K562 (cell line): ENCODE results near the gene YY1AP1. TPM values are rescaled to one million over a fixed set of nuclear protein-coding genes. Genes with fewer than 3 reads are reported as not detected.

Experiments used
- ATAC-seq: fragments of 200-7000 bp; cut with Tn5 transposase; 3 replicates; pipeline ENCODE4 v1.9.1; 2020; ENCODE audit warnings: moderate library complexity
- BruUV-seq: library from RNA; stranded (reverse); fragments of 400-500 nt; replicated peaks from 2 replicates; lab custom pipeline; 2021; lab: Mats Ljungman, UMichigan
- CTCF ChIA-PET: fragments of 300-600 bp; formaldehyde crosslinking; extraction: SDS; loops from one replicate; lab custom pipeline; 2021; ENCODE audit warnings: low intra/inter-chr PET ratio; lab: Yijun Ruan, JAX
- POLR2A ChIA-PET: fragments of 300-600, 350-650 bp; sonication (Branson Sonifier 250); formaldehyde crosslinking; extraction: SDS; loops from one replicate; lab custom pipeline; 2021; ENCODE audit warnings: antibody characterized with exemption, inconsistent platforms; lab: Yijun Ruan, JAX
- DNase-seq, 4 experiments: peaks; one replicate each; pipeline versions ENCODE4 v3.0.0 to v3.0.0-alpha.2; 2011 to 2018; ENCODE audit warnings: low spot score in 3 of 4, mixed read lengths in 3 of 4; ENCODE audit errors: extremely low read depth in 1 of 4
- FAIRE-seq: peaks from 2 replicates; lab custom pipeline; 2011; peaks lifted over from hg19 to GRCh38; lab: Jason Lieb, UNC
- H2AFZ ChIP-seq: 2 replicates; pipeline ENCODE4 v1.6.0; 2011; ENCODE audit warnings: low read depth, low read length, control low read depth, inconsistent platforms
- H3K27ac ChIP-seq: fragments of 200-600 bp; 3 replicates; pipeline ENCODE4 v1.8.0; 2011; ENCODE audit warnings: low read depth, mild to moderate bottlenecking, control low read depth, inconsistent platforms, low read length, moderate library complexity, mixed read lengths; ENCODE audit errors: extremely low read depth
- H3K27me3 ChIP-seq, 2 experiments: fragments of 300-600 bp in 1 of 2; 2 replicates in 1 of 2; 3 replicates in 1 of 2; pipeline versions ENCODE4 v1.6.0 to v1.8.0; 2011; ENCODE audit warnings: inconsistent platforms in 2 of 2, low read length in 2 of 2, mild to moderate bottlenecking in 1 of 2, mixed read lengths in 1 of 2, moderate library complexity in 1 of 2; ENCODE audit not compliant: control insufficient read depth in 2 of 2, insufficient read depth in 2 of 2
- H3K36me3 ChIP-seq: fragments of 300-600 bp; 3 replicates; pipeline ENCODE4 v1.8.0; 2011; ENCODE audit warnings: mild to moderate bottlenecking, low read length, inconsistent platforms; ENCODE audit not compliant: control insufficient read depth, insufficient read depth
- H3K4me1 ChIP-seq, 2 experiments: fragments of 200-600 bp in 1 of 2; replicated peaks in 1 of 2; 2 replicates in 1 of 2; 3 replicates in 1 of 2; pipeline versions ENCODE4 v1.5.1 to v1.8.0; 2011; ENCODE audit warnings: inconsistent platforms in 2 of 2, low read length in 2 of 2, mild to moderate bottlenecking in 1 of 2, mixed read lengths in 1 of 2, moderate library complexity in 1 of 2; ENCODE audit not compliant: control insufficient read depth in 2 of 2, insufficient read depth in 2 of 2
- H3K4me2 ChIP-seq: 2 replicates; pipeline ENCODE4 v1.6.1; 2011; ENCODE audit warnings: low read length, control low read depth, inconsistent platforms, mixed read lengths; ENCODE audit not compliant: insufficient read depth
- H3K4me3 ChIP-seq: fragments of 200-600 bp; sonication (generic), shearing (Covaris generic); 2 replicates; pipeline ENCODE4 v1.5.1; 2016; ENCODE audit warnings: control low read depth, inconsistent platforms
- H3K79me2 ChIP-seq: fragments of 200-600 bp; 3 replicates; pipeline ENCODE4 v1.8.0; 2011; ENCODE audit warnings: low read length, inconsistent platforms; ENCODE audit not compliant: control insufficient read depth, insufficient read depth
- H3K9ac ChIP-seq, 2 experiments: 2 replicates each; pipeline versions ENCODE4 v1.6.0 to v1.6.1; 2011; ENCODE audit warnings: low read depth in 2 of 2, low read length in 2 of 2, control low read depth in 1 of 2, inconsistent platforms in 1 of 2, mild to moderate bottlenecking in 1 of 2, mixed read lengths in 1 of 2; ENCODE audit not compliant: insufficient read depth in 1 of 2
- H3K9me1 ChIP-seq: one replicate; pipeline ENCODE4 v1.6.0; 2011; ENCODE audit warnings: inconsistent platforms, mild to moderate bottlenecking, low read length, moderate library complexity; ENCODE audit not compliant: control insufficient read depth, insufficient read depth
- H3K9me3 ChIP-seq: replicated peaks from 2 replicates; pipeline ENCODE4 v1.5.1; 2011; ENCODE audit warnings: low read depth, low read length, inconsistent platforms; ENCODE audit not compliant: control insufficient read depth, insufficient read depth
- H4K20me1 ChIP-seq: replicated peaks from 2 replicates; pipeline ENCODE4 v1.6.1; 2011; ENCODE audit warnings: low read length, inconsistent platforms, mixed read lengths; ENCODE audit not compliant: control insufficient read depth, insufficient read depth
- ATF7 ChIP-seq: fragments of 450-650 bp; IDR thresholded peaks from 2 replicates; pipeline ENCODE4 v1.7.1; 2014; ENCODE audit warnings: mild to moderate bottlenecking, moderate library complexity
- BRD4 ChIP-seq: fragments of 200-600 bp; sonication (generic); IDR thresholded peaks from 2 replicates; pipeline ENCODE4 v1.6.1; 2017; ENCODE audit warnings: inconsistent platforms
- CTBP1 ChIP-seq: fragments of 450-650 bp; IDR thresholded peaks from 2 replicates; pipeline ENCODE4 v1.6.1; 2016; ENCODE audit warnings: borderline replicate concordance
- HDAC6 ChIP-seq: IDR thresholded peaks from 2 replicates; pipeline ENCODE4 v1.6.1; 2012; ENCODE audit warnings: low read depth, mild to moderate bottlenecking, control low read depth, inconsistent platforms, low read length, moderate library complexity
- JUN ChIP-seq, 2 experiments: sonication (generic) in 1 of 2; formaldehyde crosslinking in 1 of 2; IDR thresholded peaks; 2 replicates each; pipeline versions ENCODE4 v1.6.1 to v1.8.0; 2012 to 2022; ENCODE audit warnings: borderline replicate concordance in 2 of 2, mild to moderate bottlenecking in 2 of 2, improper control_type of control experiment in 1 of 2, low read depth in 1 of 2, low read length in 1 of 2, missing genetic modification reagents in 1 of 2
- JUND ChIP-seq, 2 experiments: IDR thresholded peaks; 2 replicates in 1 of 2; 3 replicates in 1 of 2; pipeline ENCODE4 v1.6.1; 2011; ENCODE audit warnings: borderline replicate concordance in 2 of 2, low read depth in 2 of 2, low read length in 2 of 2, improper control_type of control experiment in 1 of 2, missing biosample characterization in 1 of 2, missing genetic modification characterization in 1 of 2, missing genetic modification reagents in 1 of 2
- NFYB ChIP-seq: IDR thresholded peaks from 2 replicates; pipeline ENCODE4 v1.6.1; 2011; ENCODE audit warnings: mild to moderate bottlenecking, moderate library complexity; ENCODE audit not compliant: insufficient read length; ENCODE audit errors: extremely low read depth
- SMAD2 ChIP-seq: fragments of 150-350 bp; IDR thresholded peaks from 2 replicates; pipeline ENCODE4 v1.6.1; 2014; ENCODE audit warnings: low read depth, mild to moderate bottlenecking, low read length
- SMARCE1 ChIP-seq: fragments of 450-650 bp; IDR thresholded peaks from 2 replicates; pipeline ENCODE4 v1.7.1; 2016; ENCODE audit warnings: mild to moderate bottlenecking
- ZNF41 ChIP-seq: fragments of 250-450 bp; sonication (Bioruptor Pico); conservative IDR thresholded peaks from 2 replicates; pipeline ENCODE4 v1.4.0; 2020; ENCODE audit warnings: mild to moderate bottlenecking
- WGBS: fragments of 100-300 bp; shearing (Covaris generic); methylation state at CpG from one replicate; pipeline ENCODE4 v1.1.6; 2016; ENCODE audit warnings: low coverage, mixed read lengths; ENCODE audit not compliant: insufficient coverage; ENCODE audit errors: missing lambda C conversion rate; 5-methylcytosine and 5-hydroxymethylcytosine counted together
- in situ Hi-C: fragments of 300-500 bp; cut with MboI; formaldehyde crosslinking; loops from 4 replicates; pipeline ENCODE4 v1.15.0; 2018; ENCODE audit warnings: inconsistent platforms, mixed read lengths
- intact Hi-C: fragments of 100-400 bp; cut with micrococcal nuclease; formaldehyde crosslinking; loops from 2 replicates; pipeline ENCODE4 v1.14.2; 2022
- polyA plus RNA-seq, 8 experiments: library from polyadenylated mRNA; depleted of rRNA in 4 of 8; stranded (reverse) in 5 of 8; unstranded in 3 of 8; fragments of >200 nt; fragmentation: Nextera tagmentation in 2 of 8; fragmentation: Illumina TruSeq in 1 of 8; extraction: Ambion mirVana in 2 of 8; extraction: Trizol in 1 of 8; gene quantifications; 2 replicates each; pipeline versions ENCODE4 v1.2.1 to v1.2.3, GENCODE V29; 2011 to 2014; ENCODE audit warnings: inconsistent platforms in 1 of 8, missing spikeins in 1 of 8
- total RNA-seq, 7 experiments: library from RNA; depleted of rRNA in 6 of 7; stranded (reverse); fragments of >200 nt in 6 of 7; fragmentation: Illumina TruSeq in 2 of 7; extraction: Trizol in 2 of 7; gene quantifications; 2 replicates each; pipeline versions ENCODE4 v1.2.1 to v1.2.3, GENCODE V29; 2011 to 2021; ENCODE audit warnings: low replicate concordance in 1 of 7
- TF ChIP-seq, protein P1 (sequence below): fragments of 200-800 bp; sonication (Bioruptor generic); IDR thresholded peaks from 2 replicates; pipeline ENCODE4 v1.6.1; 2017; ENCODE audit warnings: missing genetic modification characterization, missing compliant biosample characterization
- TF ChIP-seq, protein P2 (sequence below), 2 experiments: fragments of 450-650 bp in 1 of 2; sonication (generic) in 1 of 2; formaldehyde crosslinking in 1 of 2; IDR thresholded peaks in 1 of 2; conservative IDR thresholded peaks in 1 of 2; 2 replicates each; pipeline versions ENCODE4 v1.6.1 to v1.8.1; 2016 to 2023; ENCODE audit warnings: mild to moderate bottlenecking in 2 of 2, moderate library complexity in 2 of 2, inconsistent platforms in 1 of 2, missing genetic modification reagents in 1 of 2

YY1AP1 gene
- total and polyA plus RNA-seq, 9 of the 15 experiments (the other 6 are each of a cell fraction or from before 2014, with no cell fraction given): 18.4 to 90.7 (median 42.9) TPM

DNA sequence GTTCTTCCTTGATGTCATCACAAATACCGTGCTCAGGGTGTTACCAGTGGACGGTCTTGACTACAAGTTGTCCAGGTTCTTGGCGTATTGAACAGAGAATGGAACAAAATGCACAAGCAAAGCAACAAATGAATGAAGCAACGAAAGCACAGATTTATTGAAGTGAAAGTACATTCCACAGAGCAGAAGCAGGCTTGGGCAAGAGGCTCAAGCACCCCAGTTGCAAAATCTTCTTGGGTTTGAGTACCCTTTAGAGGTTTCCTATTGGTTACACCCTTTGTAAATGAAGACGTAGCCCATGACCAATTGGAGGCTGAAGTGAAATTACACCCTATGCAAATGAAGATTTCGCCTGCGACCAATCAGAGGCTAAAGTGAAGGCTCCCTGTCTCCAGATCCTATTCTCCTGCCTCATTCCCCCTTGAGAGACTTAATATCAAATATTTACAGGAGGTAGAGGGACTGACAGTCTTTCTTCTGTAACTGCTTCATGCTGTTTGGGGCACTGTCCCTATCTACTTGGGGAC, 38.3 kb downstream of the YY1AP1 start:
- no peak overlapping the region for H3K9ac ChIP-seq
- peak; percentile 58 for ATAC-seq
- ChIA-PET CTCF (no interaction called here), POLR2A (no interaction called here)
- H3K4me1 ChIP-seq: no peaks in the 10 kb centered on the region; a peak in 2 of 5 replicates
- intact Hi-C loops (no loop called here), in situ Hi-C loops (no loop called here)
- H3K9me1 ChIP-seq: no peaks in the 10 kb centered on the region
- H3K27me3 ChIP-seq: peaks cover 2 to 7% of the 10 kb centered on the region in 2 experiments; a peak in 3 of 5 replicates
- no peak for FAIRE-seq
- no peak for DNase-seq
- no peaks in the 10 kb centered on the region for H4K20me1 ChIP-seq
- H3K79me2 ChIP-seq: no peaks in the 10 kb centered on the region
- no peaks in the 10 kb centered on the region for H3K36me3 ChIP-seq
- TF ChIP-seq NFYB: peak; percentile 13
- TF ChIP-seq, protein P1, sequence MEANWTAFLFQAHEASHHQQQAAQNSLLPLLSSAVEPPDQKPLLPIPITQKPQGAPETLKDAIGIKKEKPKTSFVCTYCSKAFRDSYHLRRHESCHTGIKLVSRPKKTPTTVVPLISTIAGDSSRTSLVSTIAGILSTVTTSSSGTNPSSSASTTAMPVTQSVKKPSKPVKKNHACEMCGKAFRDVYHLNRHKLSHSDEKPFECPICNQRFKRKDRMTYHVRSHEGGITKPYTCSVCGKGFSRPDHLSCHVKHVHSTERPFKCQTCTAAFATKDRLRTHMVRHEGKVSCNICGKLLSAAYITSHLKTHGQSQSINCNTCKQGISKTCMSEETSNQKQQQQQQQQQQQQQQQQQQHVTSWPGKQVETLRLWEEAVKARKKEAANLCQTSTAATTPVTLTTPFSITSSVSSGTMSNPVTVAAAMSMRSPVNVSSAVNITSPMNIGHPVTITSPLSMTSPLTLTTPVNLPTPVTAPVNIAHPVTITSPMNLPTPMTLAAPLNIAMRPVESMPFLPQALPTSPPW: no peak
- BruUV-seq: no TSS peak
- no peaks in the 10 kb centered on the region; the same call in 1 of the 2 replicates for H3K9me3 ChIP-seq
- H3K4me2 ChIP-seq: no peak overlapping the region
- 15% methylated on average over 7 of the region's 7 CpGs for WGBS
- no peak overlapping the region for H2AFZ ChIP-seq
- no peak overlapping the region for H3K27ac ChIP-seq
- no peak overlapping the region for H3K4me3 ChIP-seq

DNA sequence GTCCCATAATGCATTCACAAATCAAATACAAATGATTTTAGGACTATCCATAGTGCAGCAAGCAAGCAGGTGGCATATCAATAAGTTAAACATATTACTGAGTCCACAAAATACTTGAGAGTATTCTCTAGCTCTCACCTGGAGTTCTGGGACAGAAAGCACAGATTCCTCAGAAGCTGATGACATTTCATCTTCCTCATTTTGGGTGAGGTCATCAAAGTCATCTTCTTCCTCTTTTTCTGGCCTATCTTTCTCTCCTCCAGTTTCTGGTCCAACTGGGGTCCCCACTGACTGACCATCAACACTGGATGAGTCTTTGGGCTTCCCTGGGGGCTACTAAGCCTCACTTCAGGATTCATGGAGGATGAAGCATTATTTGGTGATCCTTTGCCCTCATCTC, 38.9 kb downstream of the YY1AP1 start:
- no peak for DNase-seq
- ChIA-PET CTCF (no interaction called here), POLR2A (no interaction called here)
- no peak for TF ChIP-seq JUND (IDR thresholded peaks at IDR 0.05; ENCODE audit: borderline replicate concordance, low read depth, low read length)
- TF ChIP-seq JUND (tag; IDR thresholded peaks at IDR 0.05; ENCODE audit: borderline replicate concordance, low read depth, low read length): peak; percentile 31; the same call in 2 of the 3 replicates
- TF ChIP-seq JUN (IDR thresholded peaks at IDR 0.05; ENCODE audit: borderline replicate concordance, low read depth, low read length): 0 out of 2 replicates have a peak, but pooled peaks have one; percentile 32
- TF ChIP-seq JUN (CRISPR knock-in tag; IDR thresholded peaks at IDR 0.05; ENCODE audit: borderline replicate concordance): no peak
- TF ChIP-seq CTBP1: peak; percentile 83
- TF ChIP-seq ATF7: peak; percentile 58; the same call in 1 of the 2 replicates
- no peak for TF ChIP-seq HDAC6
- peak; percentile 23; the same call in 1 of the 2 replicates for TF ChIP-seq SMARCE1
- no peak for TF ChIP-seq ZNF41
- no peak for TF ChIP-seq BRD4
- no peak for TF ChIP-seq SMAD2
- TF ChIP-seq, protein P2, sequence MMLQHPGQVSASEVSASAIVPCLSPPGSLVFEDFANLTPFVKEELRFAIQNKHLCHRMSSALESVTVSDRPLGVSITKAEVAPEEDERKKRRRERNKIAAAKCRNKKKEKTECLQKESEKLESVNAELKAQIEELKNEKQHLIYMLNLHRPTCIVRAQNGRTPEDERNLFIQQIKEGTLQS (IDR thresholded peaks at IDR 0.05): peak; percentile 74
- TF ChIP-seq, protein P2 (CRISPR knock-in tag; conservative IDR thresholded peaks at IDR 0.05): no peak

More for the DNA sequence above, 38.9 kb downstream of the YY1AP1 start:
- intact Hi-C loops: loop anchor here (5.0 kb wide), 2 partner anchors 42 to 78 kb away; no protein-coding TSS in a partner anchor
- H3K36me3 ChIP-seq: no peaks in the 10 kb centered on the region
- no peaks in the 10 kb centered on the region for H4K20me1 ChIP-seq
- FAIRE-seq (no peak), ATAC-seq (no peak)
- H3K27me3 ChIP-seq: peaks cover 0 to 7% of the 10 kb centered on the region in 2 experiments; a peak in 3 of 5 replicates
- in situ Hi-C loops: no loop called here
- H3K4me1 ChIP-seq: no peaks in the 10 kb centered on the region; a peak in 2 of 5 replicates
- no peaks in the 10 kb centered on the region; the same call in 1 of the 2 replicates for H3K9me3 ChIP-seq
- no peak overlapping the region for H3K4me3 ChIP-seq
- no peaks in the 10 kb centered on the region for H3K79me2 ChIP-seq
- H3K9ac ChIP-seq: no peak overlapping the region
- no peak overlapping the region for H2AFZ ChIP-seq
- BruUV-seq: no TSS peak
- no peak overlapping the region for H3K27ac ChIP-seq
- H3K9me1 ChIP-seq: no peaks in the 10 kb centered on the region
- no peak overlapping the region for H3K4me2 ChIP-seq
